WTC11 (cell line): Measurements from ENCODE around the gene EPHA6. TPM values are rescaled to one million over a fixed set of nuclear protein-coding genes. Genes with fewer than 3 reads are reported as not detected.

Experiments used
- ATAC-seq: fragments of 200-7000 bp; cut with Tn5 transposase; 2 replicates; pipeline ENCODE4 v1.10.0; 2021; ENCODE audit warnings: mild to moderate bottlenecking, moderate library complexity
- CTCF ChIA-PET: fragments of 300-600 bp; sonication (Branson Sonifier 250); formaldehyde crosslinking; loops from one replicate; lab custom pipeline; 2021; ENCODE audit warnings: antibody characterized with exemption; lab: Charles Lee
- POLR2A ChIA-PET: fragments of 350-600 bp; sonication (Branson Sonifier 250); formaldehyde crosslinking; loops from one replicate; lab custom pipeline; 2021; ENCODE audit warnings: antibody characterized with exemption; lab: Charles Lee
- DNase-seq: peaks from one replicate; pipeline ENCODE4 v3.0.0; 2021; ENCODE audit warnings: low spot score
- H3K27ac Mint-ChIP-seq: 2 replicates; pipeline ENCODE4 v1.8.0; 2021; ENCODE audit warnings: mixed read lengths
- H3K27me3 Mint-ChIP-seq: 2 replicates; pipeline ENCODE4 v1.8.0; 2021; ENCODE audit warnings: low read depth, mild to moderate bottlenecking, moderate library complexity, mixed read lengths
- H3K36me3 Mint-ChIP-seq: 2 replicates; pipeline ENCODE4 v1.8.0; 2021; ENCODE audit warnings: mixed read lengths
- H3K4me1 Mint-ChIP-seq: 2 replicates; pipeline ENCODE4 v1.8.0; 2022; ENCODE audit warnings: mixed read lengths
- H3K4me3 Mint-ChIP-seq: 2 replicates; pipeline ENCODE4 v1.8.0; 2021; ENCODE audit warnings: mild to moderate bottlenecking, moderate library complexity, mixed read lengths
- H3K9me3 Mint-ChIP-seq: 2 replicates; pipeline ENCODE4 v1.8.0; 2021; ENCODE audit warnings: mixed read lengths
- CBFB ChIP-seq: sonication (generic); formaldehyde crosslinking; IDR thresholded peaks from 2 replicates; pipeline ENCODE4 v1.8.1; 2022; ENCODE audit warnings: mild to moderate bottlenecking, low read depth, missing genetic modification reagents
- CREM ChIP-seq: sonication (generic); formaldehyde crosslinking; IDR thresholded peaks from 2 replicates; pipeline ENCODE4 v1.8.1; 2022; ENCODE audit warnings: mild to moderate bottlenecking, missing genetic modification reagents, moderate library complexity
- E2F5 ChIP-seq: sonication (generic); formaldehyde crosslinking; IDR thresholded peaks from 2 replicates; pipeline ENCODE4 v1.8.1; 2022; ENCODE audit warnings: mild to moderate bottlenecking, moderate library complexity, missing genetic modification reagents
- FOXP1 ChIP-seq: sonication (generic); formaldehyde crosslinking; IDR thresholded peaks from 2 replicates; pipeline ENCODE4 v1.8.0; 2022; ENCODE audit warnings: missing genetic modification reagents, mild to moderate bottlenecking, moderate library complexity, borderline replicate concordance
- IRF2 ChIP-seq: sonication (generic); formaldehyde crosslinking; IDR thresholded peaks from 2 replicates; pipeline ENCODE4 v1.8.0; 2022; ENCODE audit warnings: low read depth, missing genetic modification reagents, borderline replicate concordance
- KAT7 ChIP-seq: sonication (generic); formaldehyde crosslinking; IDR thresholded peaks from 2 replicates; pipeline ENCODE4 v1.8.1; 2023; ENCODE audit warnings: missing genetic modification reagents, mild to moderate bottlenecking, borderline replicate concordance
- MYBL2 ChIP-seq: sonication (generic); formaldehyde crosslinking; IDR thresholded peaks from 2 replicates; pipeline ENCODE4 v1.8.1; 2023; ENCODE audit warnings: mild to moderate bottlenecking, moderate library complexity, missing genetic modification reagents
- NR2C2 ChIP-seq: sonication (generic); formaldehyde crosslinking; IDR thresholded peaks from 2 replicates; pipeline ENCODE4 v1.8.0; 2022; ENCODE audit warnings: mild to moderate bottlenecking, missing genetic modification reagents
- PRRX2 ChIP-seq: fragments of 250-450 bp; sonication (Bioruptor Pico); IDR thresholded peaks from 2 replicates; pipeline ENCODE4 v1.8.0; 2021; ENCODE audit warnings: mild to moderate bottlenecking
- RORB ChIP-seq: fragments of 250-450 bp; sonication (Bioruptor Pico); IDR thresholded peaks from 2 replicates; pipeline ENCODE4 v1.9.0; 2021; ENCODE audit warnings: mild to moderate bottlenecking
- SMAD3 ChIP-seq: sonication (generic); formaldehyde crosslinking; IDR thresholded peaks from 2 replicates; pipeline ENCODE4 v1.8.0; 2022; ENCODE audit warnings: missing genetic modification reagents, mild to moderate bottlenecking, borderline replicate concordance
- TEAD1 ChIP-seq: sonication (generic); formaldehyde crosslinking; IDR thresholded peaks from 2 replicates; pipeline ENCODE4 v1.8.0; 2022; ENCODE audit warnings: mild to moderate bottlenecking, missing genetic modification reagents
- TEAD4 ChIP-seq: sonication (generic); formaldehyde crosslinking; IDR thresholded peaks from 2 replicates; pipeline ENCODE4 v1.8.0; 2022; ENCODE audit warnings: mild to moderate bottlenecking, missing genetic modification reagents
- TP53 ChIP-seq: sonication (generic); formaldehyde crosslinking; IDR thresholded peaks from 2 replicates; pipeline ENCODE4 v1.8.1; 2023; ENCODE audit warnings: mild to moderate bottlenecking, missing genetic modification reagents
- ZNF121 ChIP-seq: sonication (generic); formaldehyde crosslinking; IDR thresholded peaks from 2 replicates; pipeline ENCODE4 v1.8.0; 2023; ENCODE audit warnings: missing genetic modification reagents
- ZNF263 ChIP-seq: sonication (generic); formaldehyde crosslinking; IDR thresholded peaks from 2 replicates; pipeline ENCODE4 v1.8.1; 2022; ENCODE audit warnings: low read depth, mild to moderate bottlenecking, moderate library complexity, missing genetic modification reagents
- ZNF532 ChIP-seq: fragments of 250-450 bp; sonication (Bioruptor Pico); IDR thresholded peaks from 2 replicates; pipeline ENCODE4 v1.9.0; 2021; ENCODE audit warnings: mild to moderate bottlenecking, borderline replicate concordance
- ZSCAN18 ChIP-seq: fragments of 250-450 bp; sonication (Bioruptor Pico); IDR thresholded peaks from 2 replicates; pipeline ENCODE4 v2.1.2; 2022; ENCODE audit warnings: mild to moderate bottlenecking, moderate library complexity
- total RNA-seq: library from RNA; stranded (reverse); gene quantifications from 3 replicates; pipeline ENCODE4 v1.2.3, GENCODE V29; 2021
- TF ChIP-seq, protein P1 (sequence below): sonication (generic); formaldehyde crosslinking; IDR thresholded peaks from 2 replicates; pipeline ENCODE4 v1.8.1; 2023; ENCODE audit warnings: mild to moderate bottlenecking, missing genetic modification reagents, moderate library complexity
- TF ChIP-seq, protein P2 (sequence below): fragments of 250-450 bp; sonication (Bioruptor Pico); IDR thresholded peaks from 2 replicates; pipeline ENCODE4 v1.9.0; 2021; ENCODE audit warnings: mild to moderate bottlenecking
- TF ChIP-seq, protein P3 (sequence below): sonication (generic); formaldehyde crosslinking; IDR thresholded peaks from 2 replicates; pipeline ENCODE4 v1.8.1; 2023; ENCODE audit warnings: mild to moderate bottlenecking, missing genetic modification reagents, borderline replicate concordance

The EPHA6 gene
- total RNA-seq, 1 experiment from 2014 or later: 2.1 TPM

GRCh38 chr3:97699889-97700288 is 885.5 kb downstream of the EPHA6 start:
- DNase-seq (no peak), ATAC-seq (no peak)
- Mint-ChIP-seq H3K9me3 (0 out of 2 replicates have a peak, but pooled peaks cover 1% of the 10 kb centered on the region), H3K27me3 (no peaks in the 10 kb centered on the region), H3K27ac (no peak overlapping the region), H3K4me1 (peaks cover 4% of the 10 kb centered on the region), H3K36me3 (no peaks in the 10 kb centered on the region), H3K4me3 (no peak overlapping the region)
- POLR2A ChIA-PET: no interaction called here
- CTCF ChIA-PET: interaction anchor here (1.2 kb wide), 1 partner anchor 20 kb away, joined by 3 read pairs; no protein-coding TSS in a partner anchor
- TF ChIP-seq ZSCAN18 (CRISPR knock-in tag) (no peak), FOXP1 (CRISPR knock-in tag) (no peak), MYBL2 (CRISPR knock-in tag) (no peak), KAT7 (no peak), TEAD1 (CRISPR knock-in tag) (no peak), TP53 (CRISPR knock-in tag) (no peak), PRRX2 (CRISPR knock-in tag) (no peak), IRF2 (no peak), SMAD3 (no peak), ZNF532 (CRISPR knock-in tag) (no peak)
- TF ChIP-seq, protein P1, sequence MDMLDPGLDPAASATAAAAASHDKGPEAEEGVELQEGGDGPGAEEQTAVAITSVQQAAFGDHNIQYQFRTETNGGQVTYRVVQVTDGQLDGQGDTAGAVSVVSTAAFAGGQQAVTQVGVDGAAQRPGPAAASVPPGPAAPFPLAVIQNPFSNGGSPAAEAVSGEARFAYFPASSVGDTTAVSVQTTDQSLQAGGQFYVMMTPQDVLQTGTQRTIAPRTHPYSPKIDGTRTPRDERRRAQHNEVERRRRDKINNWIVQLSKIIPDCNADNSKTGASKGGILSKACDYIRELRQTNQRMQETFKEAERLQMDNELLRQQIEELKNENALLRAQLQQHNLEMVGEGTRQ: no peak
- TF ChIP-seq, protein P2, sequence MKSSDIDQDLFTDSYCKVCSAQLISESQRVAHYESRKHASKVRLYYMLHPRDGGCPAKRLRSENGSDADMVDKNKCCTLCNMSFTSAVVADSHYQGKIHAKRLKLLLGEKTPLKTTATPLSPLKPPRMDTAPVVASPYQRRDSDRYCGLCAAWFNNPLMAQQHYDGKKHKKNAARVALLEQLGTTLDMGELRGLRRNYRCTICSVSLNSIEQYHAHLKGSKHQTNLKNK: no peak

DNA sequence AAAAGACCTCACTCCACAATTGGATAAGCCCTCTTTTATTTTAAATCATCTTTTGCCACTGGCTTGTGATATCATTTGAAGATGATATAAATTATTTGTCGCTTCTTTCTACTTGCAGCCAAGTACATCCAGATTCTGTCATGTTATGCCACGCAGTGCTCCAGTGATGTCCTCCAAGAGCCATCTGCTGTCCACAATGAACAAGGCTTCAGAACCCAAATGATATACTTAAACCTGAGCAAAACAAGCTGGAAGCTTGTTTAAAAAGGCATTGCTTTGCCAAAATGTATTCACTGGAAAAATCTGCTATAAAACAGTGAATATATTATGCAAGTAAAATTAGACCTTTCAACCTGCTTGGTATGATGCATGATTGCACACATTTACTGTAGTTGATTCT is 891.4 kb downstream of the EPHA6 start:
- Mint-ChIP-seq H3K27ac (no peak overlapping the region), H3K4me1 (peaks cover 4% of the 10 kb centered on the region), H3K27me3 (no peaks in the 10 kb centered on the region), H3K4me3 (no peak overlapping the region), H3K9me3 (peaks cover 40% of the 10 kb centered on the region), H3K36me3 (peaks cover 31% of the 10 kb centered on the region)
- TF ChIP-seq MYBL2 (CRISPR knock-in tag) (no peak), TP53 (CRISPR knock-in tag) (no peak), RORB (no peak), TEAD4 (CRISPR knock-in tag) (no peak), CREM (CRISPR knock-in tag) (no peak), FOXP1 (CRISPR knock-in tag) (no peak), ZNF121 (CRISPR knock-in tag) (no peak), ZNF263 (CRISPR knock-in tag) (no peak), E2F5 (CRISPR knock-in tag) (no peak), CBFB (CRISPR knock-in tag) (no peak), NR2C2 (CRISPR knock-in tag) (no peak), IRF2 (no peak)
- TF ChIP-seq, protein P3, sequence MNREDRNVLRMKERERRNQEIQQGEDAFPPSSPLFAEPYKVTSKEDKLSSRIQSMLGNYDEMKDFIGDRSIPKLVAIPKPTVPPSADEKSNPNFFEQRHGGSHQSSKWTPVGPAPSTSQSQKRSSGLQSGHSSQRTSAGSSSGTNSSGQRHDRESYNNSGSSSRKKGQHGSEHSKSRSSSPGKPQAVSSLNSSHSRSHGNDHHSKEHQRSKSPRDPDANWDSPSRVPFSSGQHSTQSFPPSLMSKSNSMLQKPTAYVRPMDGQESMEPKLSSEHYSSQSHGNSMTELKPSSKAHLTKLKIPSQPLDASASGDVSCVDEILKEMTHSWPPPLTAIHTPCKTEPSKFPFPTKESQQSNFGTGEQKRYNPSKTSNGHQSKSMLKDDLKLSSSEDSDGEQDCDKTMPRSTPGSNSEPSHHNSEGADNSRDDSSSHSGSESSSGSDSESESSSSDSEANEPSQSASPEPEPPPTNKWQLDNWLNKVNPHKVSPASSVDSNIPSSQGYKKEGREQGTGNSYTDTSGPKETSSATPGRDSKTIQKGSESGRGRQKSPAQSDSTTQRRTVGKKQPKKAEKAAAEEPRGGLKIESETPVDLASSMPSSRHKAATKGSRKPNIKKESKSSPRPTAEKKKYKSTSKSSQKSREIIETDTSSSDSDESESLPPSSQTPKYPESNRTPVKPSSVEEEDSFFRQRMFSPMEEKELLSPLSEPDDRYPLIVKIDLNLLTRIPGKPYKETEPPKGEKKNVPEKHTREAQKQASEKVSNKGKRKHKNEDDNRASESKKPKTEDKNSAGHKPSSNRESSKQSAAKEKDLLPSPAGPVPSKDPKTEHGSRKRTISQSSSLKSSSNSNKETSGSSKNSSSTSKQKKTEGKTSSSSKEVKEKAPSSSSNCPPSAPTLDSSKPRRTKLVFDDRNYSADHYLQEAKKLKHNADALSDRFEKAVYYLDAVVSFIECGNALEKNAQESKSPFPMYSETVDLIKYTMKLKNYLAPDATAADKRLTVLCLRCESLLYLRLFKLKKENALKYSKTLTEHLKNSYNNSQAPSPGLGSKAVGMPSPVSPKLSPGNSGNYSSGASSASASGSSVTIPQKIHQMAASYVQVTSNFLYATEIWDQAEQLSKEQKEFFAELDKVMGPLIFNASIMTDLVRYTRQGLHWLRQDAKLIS (CRISPR knock-in tag): no peak
- ChIA-PET CTCF (interaction anchor here (1.6 kb wide), 1 partner anchor 13 kb away, joined by 7 read pairs; no protein-coding TSS in a partner anchor), POLR2A (no interaction called here)
- ATAC-seq: no peak
- no peak for DNase-seq
